ENCODE data around the gene SUSD4. TPM values are rescaled to one million over a fixed set of nuclear protein-coding genes. Genes with fewer than 3 reads are reported as not detected.

SUSD4 gene
- total and polyA plus RNA-seq, 2 of the 8 experiments (the other 6 are each of a cell fraction or from before 2014, with no cell fraction given): 3.9 to 5.2 TPM

DNA sequence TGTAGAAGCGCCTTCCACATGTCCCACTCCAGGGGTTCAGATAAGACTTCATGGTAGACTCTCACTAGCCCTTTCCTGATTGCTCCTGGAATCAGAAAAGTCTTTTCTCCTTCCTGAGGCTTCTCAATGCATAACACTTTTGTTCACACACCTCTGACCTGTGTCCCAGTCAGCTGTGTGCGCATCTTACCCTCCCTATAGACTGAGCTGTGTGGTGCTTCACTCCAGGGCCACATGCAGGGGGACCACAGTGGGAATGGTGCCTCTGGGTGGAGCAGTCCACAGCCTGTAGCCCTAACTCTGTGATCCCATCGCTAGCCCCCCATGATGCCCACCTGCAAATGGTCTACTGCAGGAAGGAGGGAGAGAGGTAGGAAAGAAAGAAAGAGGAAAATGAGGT lies 136.9 kb downstream of the SUSD4 start:
- no peak overlapping the region for H3K27ac ChIP-seq (ENCODE audit: low read depth, low read length)
- no peak overlapping the region for H2BK120ac ChIP-seq (replicated peaks; ENCODE audit: low read depth, low read length)
- H3K36me3 ChIP-seq (ENCODE audit: control insufficient read depth in 2 of 4, insufficient read depth in 4 of 4, low read length in 3 of 4): no peaks in the 10 kb centered on the region
- H2AFZ ChIP-seq (ENCODE audit: low read length): no peak overlapping the region
- no peak for DNase-seq (ENCODE audit: low read depth in 1 of 2, low spot score in 2 of 2)
- no peak overlapping the region for H3K9ac ChIP-seq (replicated peaks in 1 of 4; ENCODE audit: extremely low read depth in 1 of 4, low read depth in 3 of 4, low read length in 3 of 4)
- no peak overlapping the region for H4K91ac ChIP-seq (replicated peaks; ENCODE audit: insufficient read length, low read length)
- H2BK20ac ChIP-seq (ENCODE audit: low read length): no peak overlapping the region
- no peak for TF ChIP-seq TBP (IDR thresholded peaks at IDR 0.05; ENCODE audit: low read depth, low read length)
- TF ChIP-seq CEBPB (IDR thresholded peaks at IDR 0.05; ENCODE audit: low read depth, low read length): no peak
- TF ChIP-seq TAF1 (IDR thresholded peaks at IDR 0.05; ENCODE audit: low read depth, low read length): no peak
- TF ChIP-seq GABPA (IDR thresholded peaks at IDR 0.05; ENCODE audit: borderline replicate concordance, insufficient read depth, low read length): no peak
- TF ChIP-seq BRCA1 (IDR thresholded peaks at IDR 0.05; ENCODE audit: low read depth, low read length): no peak
- TF ChIP-seq PHF8 (conservative IDR thresholded peaks at IDR 0.05; ENCODE audit: low read depth, low read length): no peak
- no peak for TF ChIP-seq SUZ12 (IDR thresholded peaks at IDR 0.05; ENCODE audit: low read length)
- TF ChIP-seq SRF (IDR thresholded peaks at IDR 0.05; ENCODE audit: low read depth, low read length): no peak
- no peak for TF ChIP-seq MAFK (IDR thresholded peaks at IDR 0.05; ENCODE audit: low read depth, low read length)
- no peak for TF ChIP-seq SP1 (IDR thresholded peaks at IDR 0.05; ENCODE audit: low read depth, low read length)
- TF ChIP-seq JUND (IDR thresholded peaks at IDR 0.05; ENCODE audit: low read length): no peak
- TF ChIP-seq CBX8 (IDR thresholded peaks at IDR 0.05; ENCODE audit: borderline replicate concordance, low read depth, low read length): no peak
- no peak for TF ChIP-seq USF2 (IDR thresholded peaks at IDR 0.05; ENCODE audit: low read length)
- TF ChIP-seq, protein P1, sequence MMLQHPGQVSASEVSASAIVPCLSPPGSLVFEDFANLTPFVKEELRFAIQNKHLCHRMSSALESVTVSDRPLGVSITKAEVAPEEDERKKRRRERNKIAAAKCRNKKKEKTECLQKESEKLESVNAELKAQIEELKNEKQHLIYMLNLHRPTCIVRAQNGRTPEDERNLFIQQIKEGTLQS (IDR thresholded peaks at IDR 0.05; ENCODE audit: insufficient read depth, low read depth, low read length): no peak
- no peak overlapping the region for H4K8ac ChIP-seq (ENCODE audit: extremely low read depth, insufficient read depth, low read length)
- H3K18ac ChIP-seq (ENCODE audit: extremely low read depth, low read length): no peak overlapping the region
- no peaks in the 10 kb centered on the region; a peak in 1 of 7 replicates for H3K27me3 ChIP-seq (replicated peaks in 1 of 4; ENCODE audit: control insufficient read depth in 3 of 4, extremely low read depth in 1 of 4, insufficient read depth in 3 of 4, low read length in 3 of 4)
- H3K4me1 ChIP-seq (replicated peaks in 1 of 4; ENCODE audit: control insufficient read depth in 3 of 4, insufficient read depth in 4 of 4, low read length in 3 of 4): no peaks in the 10 kb centered on the region
- H3K4me2 ChIP-seq (ENCODE audit: insufficient read depth in 1 of 2, low read depth in 2 of 2, low read length in 2 of 2): no peak overlapping the region
- no peak overlapping the region for H3K14ac ChIP-seq (ENCODE audit: insufficient read length)
- H3K79me1 ChIP-seq (ENCODE audit: low read depth, low read length): no peaks in the 10 kb centered on the region
- no peak overlapping the region for H2BK15ac ChIP-seq (ENCODE audit: low read length)
- no peak overlapping the region for H3K56ac ChIP-seq (replicated peaks; ENCODE audit: insufficient read length, low read depth, low read length)
- H3K79me2 ChIP-seq (ENCODE audit: control insufficient read depth in 1 of 2, insufficient read depth in 2 of 2, low read length in 2 of 2): no peaks in the 10 kb centered on the region
- FAIRE-seq: no peak
- no peaks in the 10 kb centered on the region for H3K23me2 ChIP-seq (ENCODE audit: low read depth, low read length)
- H2BK5ac ChIP-seq (ENCODE audit: low read depth, low read length): no peak overlapping the region
- WGBS, 2 experiments (ENCODE audit: extremely low coverage in 1 of 2, insufficient coverage in 1 of 2, insufficient read length in 1 of 2, insufficient replicate concordance in 2 of 2, low coverage in 1 of 2, low lambda C conversion rate in 2 of 2, missing lambda C conversion rate in 1 of 2): 89% methylated on average over 3 of the region's 3 CpGs; no CpG with 5 or more reads in 1 of the 2 experiments
- H4K5ac ChIP-seq (ENCODE audit: insufficient read length, low read depth, low read length): no peak overlapping the region
- H3K23ac ChIP-seq (ENCODE audit: insufficient read length): no peak overlapping the region
- H4K20me1 ChIP-seq (replicated peaks in 1 of 2; ENCODE audit: control insufficient read depth in 1 of 2, insufficient read depth in 2 of 2, low read length in 2 of 2): no peaks in the 10 kb centered on the region
- H2BK12ac ChIP-seq (ENCODE audit: low read depth, low read length): no peak overlapping the region
- POLR2A ChIA-PET (ENCODE audit: partially characterized antibody): no interaction called here
- H2AK5ac ChIP-seq (ENCODE audit: low read depth, low read length): no peak overlapping the region
- H3K4me3 ChIP-seq (ENCODE audit: extremely low read depth in 1 of 4, insufficient read depth in 2 of 4, low read depth in 3 of 4, low read length in 4 of 4): no peak overlapping the region
- no peaks in the 10 kb centered on the region for H3K9me3 ChIP-seq (ENCODE audit: insufficient read depth in 2 of 2, low read depth in 1 of 2, low read length in 1 of 2)
- no peak overlapping the region for H3K4ac ChIP-seq (replicated peaks; ENCODE audit: insufficient read length, low read depth, low read length)
- CTCF ChIA-PET (ENCODE audit: partially characterized antibody): interaction anchor here (0.5 to 1.4 kb wide), 9 partner anchors 8 to 1874 kb away, joined by 3 to 4 read pairs (median 3); no protein-coding TSS in a partner anchor

All from H1 (cell line).